HepG2 (cell line): ENCODE results near the gene ENPP7. TPM values are rescaled to one million over a fixed set of nuclear protein-coding genes. Genes with fewer than 3 reads are reported as not detected.

Experiments
- FOXK2 ChIP-seq: fragments of 450-650 bp; IDR thresholded peaks from 2 replicates; pipeline ENCODE4 v1.6.1; 2016
- GATAD2A ChIP-seq: IDR thresholded peaks from 2 replicates; pipeline ENCODE4 v1.6.1; 2016
- HDAC2 ChIP-seq: sonication (generic); formaldehyde crosslinking; IDR thresholded peaks from 2 replicates; pipeline ENCODE4 v1.4.0; 2020; ENCODE audit warnings: missing genetic modification reagents
- HNF1B ChIP-seq: sonication (generic); formaldehyde crosslinking; IDR thresholded peaks from 2 replicates; pipeline ENCODE4 v1.5.1; 2020; ENCODE audit warnings: mild to moderate bottlenecking, moderate library complexity, missing genetic modification reagents
- JUN ChIP-seq: sonication (generic); formaldehyde crosslinking; IDR thresholded peaks from 2 replicates; pipeline ENCODE4 v1.4.0; 2020; ENCODE audit warnings: mild to moderate bottlenecking, missing genetic modification reagents
- KDM5A ChIP-seq: fragments of 200-600 bp; sonication (generic); IDR thresholded peaks from 2 replicates; pipeline ENCODE4 v1.7.0; 2018; ENCODE audit warnings: antibody characterized with exemption, mild to moderate bottlenecking, low read length, borderline replicate concordance
- KMT2A ChIP-seq: sonication (generic); formaldehyde crosslinking; IDR thresholded peaks from 2 replicates; pipeline ENCODE4 v1.4.0; 2020; ENCODE audit warnings: missing genetic modification reagents
- MTA1 ChIP-seq: sonication (generic); formaldehyde crosslinking; IDR thresholded peaks from 2 replicates; pipeline ENCODE4 v1.4.0; 2020; ENCODE audit warnings: missing genetic modification reagents, mild to moderate bottlenecking, borderline replicate concordance
- MYPOP ChIP-seq: sonication (generic); formaldehyde crosslinking; IDR thresholded peaks from 2 replicates; pipeline ENCODE4 v1.8.1; 2023; ENCODE audit warnings: mild to moderate bottlenecking, moderate library complexity, missing genetic modification reagents
- NCOA2 ChIP-seq: sonication (generic); formaldehyde crosslinking; IDR thresholded peaks from 2 replicates; pipeline ENCODE4 v1.8.0; 2022; ENCODE audit warnings: inconsistent platforms
- NR2F6 ChIP-seq, 2 experiments: IDR thresholded peaks; 2 replicates each; pipeline ENCODE4 v1.6.1; 2016; ENCODE audit warnings: antibody characterized with exemption in 1 of 2, mild to moderate bottlenecking in 1 of 2
- PATZ1 ChIP-seq: sonication (generic); formaldehyde crosslinking; IDR thresholded peaks from 2 replicates; pipeline ENCODE4 v1.4.0; 2020; ENCODE audit warnings: missing genetic modification reagents
- RAD51 ChIP-seq: fragments of 450-650 bp; IDR thresholded peaks from 2 replicates; pipeline ENCODE4 v1.6.1; 2016; ENCODE audit warnings: borderline replicate concordance
- RBAK ChIP-seq: sonication (generic); formaldehyde crosslinking; IDR thresholded peaks from 2 replicates; pipeline ENCODE4 v1.5.1; 2020; ENCODE audit warnings: mild to moderate bottlenecking, missing genetic modification reagents
- SIX1 ChIP-seq: sonication (generic); formaldehyde crosslinking; IDR thresholded peaks from 2 replicates; pipeline ENCODE4 v1.4.0; 2020; ENCODE audit warnings: missing genetic modification reagents, borderline replicate concordance
- SNAPC4 ChIP-seq: sonication (generic); formaldehyde crosslinking; IDR thresholded peaks from 2 replicates; pipeline ENCODE4 v1.4.0; 2020; ENCODE audit warnings: mild to moderate bottlenecking, missing genetic modification reagents
- TSC22D2 ChIP-seq: sonication (generic); formaldehyde crosslinking; IDR thresholded peaks from 2 replicates; pipeline ENCODE4 v1.5.1; 2020; ENCODE audit warnings: missing genetic modification reagents, mild to moderate bottlenecking, borderline replicate concordance
- ZNF564 ChIP-seq: sonication (generic); formaldehyde crosslinking; IDR thresholded peaks from 2 replicates; pipeline ENCODE4 v1.8.1; 2023; ENCODE audit warnings: mild to moderate bottlenecking, missing genetic modification reagents
- ZNF749 ChIP-seq: sonication (generic); formaldehyde crosslinking; IDR thresholded peaks from 2 replicates; pipeline ENCODE4 v1.8.0; 2022; ENCODE audit warnings: mild to moderate bottlenecking, missing genetic modification reagents, moderate library complexity, borderline replicate concordance
- ZNF891 ChIP-seq: sonication (generic); formaldehyde crosslinking; IDR thresholded peaks from 2 replicates; pipeline ENCODE4 v1.5.0; 2020; ENCODE audit warnings: mild to moderate bottlenecking, missing genetic modification reagents
- polyA plus RNA-seq, 8 experiments: library from polyadenylated mRNA; depleted of rRNA in 3 of 8; stranded (reverse) in 7 of 8; unstranded in 1 of 8; fragments of >200 nt; fragmentation: Illumina TruSeq in 4 of 8; extraction: Trizol in 4 of 8; gene quantifications; 2 replicates each; pipeline versions ENCODE4 v1.2.1 to v1.2.3, GENCODE V29; 2011 to 2016; ENCODE audit warnings: low read depth in 4 of 8, missing spikeins in 1 of 8, mixed read lengths in 1 of 8; ENCODE audit not compliant: insufficient read depth in 1 of 8
- total RNA-seq, 5 experiments: library from RNA; depleted of rRNA; stranded (reverse); fragments of >200 nt; fragmentation: Illumina TruSeq; extraction: Trizol; gene quantifications; 2 replicates each; pipeline ENCODE4 v1.2.3, GENCODE V29; 2016; ENCODE audit warnings: low read depth in 1 of 5

The ENPP7 gene
- total and polyA plus RNA-seq, 2 of the 13 experiments (the other 11 are each of a cell fraction or from before 2014, with no cell fraction given): 1.1 to 2.2 TPM

- TF ChIP-seq MYPOP (CRISPR knock-in tag) (peak; percentile 64; the same call in 1 of the 2 replicates), NCOA2 (CRISPR knock-in tag) (0 out of 2 replicates have a peak, but pooled peaks have one; percentile 8), KMT2A (CRISPR knock-in tag) (no peak), HNF1B (0 out of 2 replicates have a peak, but pooled peaks have one; percentile 30), PATZ1 (CRISPR knock-in tag) (peak; percentile 53; the same call in 1 of the 2 replicates), ZNF891 (0 out of 2 replicates have a peak, but pooled peaks have one; percentile 31), HDAC2 (peak; percentile 37; the same call in 1 of the 2 replicates), GATAD2A (CRISPR knock-in tag) (peak; percentile 42; the same call in 1 of the 2 replicates), FOXK2 (no peak), ZNF749 (0 out of 2 replicates have a peak, but pooled peaks have one; percentile 45), SIX1 (CRISPR knock-in tag) (no peak), TSC22D2 (no peak), RBAK (CRISPR knock-in tag) (no peak), RAD51 (no peak), KDM5A (no peak), ZNF564 (CRISPR knock-in tag) (0 out of 2 replicates have a peak, but pooled peaks have one; percentile 46), NR2F6 (IDR thresholded peaks at IDR 0.05) (no peak), NR2F6 (CRISPR knock-in tag; IDR thresholded peaks at IDR 0.05) (peak; percentile 6; the same call in 1 of the 2 replicates), JUN (CRISPR knock-in tag) (no peak), MTA1 (CRISPR knock-in tag) (peak; percentile 31; the same call in 1 of the 2 replicates), SNAPC4 (CRISPR knock-in tag) (no peak)
Observed at GRCh38 chr17:79737922-79738578, 7.3 kb downstream of the ENPP7 start (continued).
